ENCODE data around the gene TRIM44. TPM values are rescaled to one million over a fixed set of nuclear protein-coding genes. Genes with fewer than 3 reads are reported as not detected.

The TRIM44 gene
- total RNA-seq, 2 experiments from 2014 or later: 37.4 to 40.1 TPM

DNA sequence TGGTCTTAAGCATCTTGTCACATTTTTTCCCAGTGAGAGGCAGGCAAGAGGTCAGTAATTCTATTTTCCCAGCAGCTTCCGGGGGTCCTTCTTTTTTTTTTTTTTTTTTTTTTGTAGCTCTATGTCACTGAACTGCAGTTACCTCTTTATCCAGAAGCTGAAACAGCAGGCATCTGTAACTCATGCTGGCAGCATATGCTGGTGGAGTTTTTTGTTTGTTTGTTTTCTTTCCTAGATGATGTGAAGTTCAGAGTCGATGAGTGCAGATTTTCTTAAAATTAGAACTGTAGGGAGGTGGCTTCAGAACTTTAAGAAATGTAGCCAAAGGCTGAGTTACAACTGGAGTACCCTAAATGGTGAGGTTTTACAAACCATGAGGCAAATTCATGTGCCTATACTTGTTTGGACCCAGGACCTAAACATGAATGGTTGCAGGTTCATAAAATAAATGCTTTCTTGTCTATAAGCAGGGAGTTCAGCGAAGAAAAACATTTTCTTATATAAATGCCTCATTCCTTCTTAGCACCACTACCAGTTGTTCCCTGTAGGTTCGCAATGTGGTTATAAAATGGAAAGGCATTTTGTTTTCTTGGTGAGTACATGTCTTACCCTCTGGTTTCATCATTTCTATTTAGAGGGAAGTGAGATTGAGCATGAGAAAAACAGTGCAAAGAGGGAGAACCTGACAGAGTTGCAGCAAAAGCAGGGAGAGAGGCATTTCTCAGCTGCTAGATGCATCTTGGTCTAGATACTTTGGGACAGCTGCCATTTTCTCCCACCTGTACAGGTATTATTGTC lies 84.0 kb downstream of the TRIM44 start:
- intact Hi-C loops (cut with micrococcal nuclease): no loop called here
- no peaks in the 10 kb centered on the region for H3K4me1 Mint-ChIP-seq (ENCODE audit: low read depth)
- H3K9me3 Mint-ChIP-seq: no peaks in the 10 kb centered on the region
- ChIA-PET POLR2A (no interaction called here), CTCF (no interaction called here)
- DNase-seq (no peak), ATAC-seq (no peak)
- no peaks in the 10 kb centered on the region for H3K27me3 Mint-ChIP-seq
- no peak overlapping the region for H3K4me3 Mint-ChIP-seq
- H3K36me3 Mint-ChIP-seq (ENCODE audit: low read depth): peaks cover 37% of the 10 kb centered on the region
- TF ChIP-seq, protein P1, sequence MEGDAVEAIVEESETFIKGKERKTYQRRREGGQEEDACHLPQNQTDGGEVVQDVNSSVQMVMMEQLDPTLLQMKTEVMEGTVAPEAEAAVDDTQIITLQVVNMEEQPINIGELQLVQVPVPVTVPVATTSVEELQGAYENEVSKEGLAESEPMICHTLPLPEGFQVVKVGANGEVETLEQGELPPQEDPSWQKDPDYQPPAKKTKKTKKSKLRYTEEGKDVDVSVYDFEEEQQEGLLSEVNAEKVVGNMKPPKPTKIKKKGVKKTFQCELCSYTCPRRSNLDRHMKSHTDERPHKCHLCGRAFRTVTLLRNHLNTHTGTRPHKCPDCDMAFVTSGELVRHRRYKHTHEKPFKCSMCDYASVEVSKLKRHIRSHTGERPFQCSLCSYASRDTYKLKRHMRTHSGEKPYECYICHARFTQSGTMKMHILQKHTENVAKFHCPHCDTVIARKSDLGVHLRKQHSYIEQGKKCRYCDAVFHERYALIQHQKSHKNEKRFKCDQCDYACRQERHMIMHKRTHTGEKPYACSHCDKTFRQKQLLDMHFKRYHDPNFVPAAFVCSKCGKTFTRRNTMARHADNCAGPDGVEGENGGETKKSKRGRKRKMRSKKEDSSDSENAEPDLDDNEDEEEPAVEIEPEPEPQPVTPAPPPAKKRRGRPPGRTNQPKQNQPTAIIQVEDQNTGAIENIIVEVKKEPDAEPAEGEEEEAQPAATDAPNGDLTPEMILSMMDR (IDR thresholded peaks at IDR 0.05): no peak
- no peak overlapping the region for H3K27ac Mint-ChIP-seq

DNA sequence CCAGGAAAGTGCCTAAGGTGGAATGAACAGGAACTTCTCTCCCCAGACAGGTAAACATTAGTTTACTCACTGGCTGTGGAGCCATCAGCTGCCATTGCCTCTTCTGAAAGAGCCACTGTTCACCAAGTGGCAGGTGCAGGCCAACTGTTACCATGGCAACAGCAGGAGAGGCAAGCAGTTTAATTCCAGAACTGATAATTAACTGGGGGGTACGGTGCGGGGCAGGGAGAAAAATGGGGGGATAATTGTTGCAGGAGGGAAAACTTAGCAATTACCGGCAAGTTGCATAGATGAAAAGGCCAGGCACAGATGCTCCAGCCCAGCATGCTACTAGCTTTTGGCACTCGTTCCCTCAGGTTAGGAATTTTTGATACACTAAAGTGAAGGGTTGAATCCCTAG lies 85.1 kb downstream of the TRIM44 start:
- Mint-ChIP-seq H3K27ac (no peak overlapping the region), H3K4me1 (ENCODE audit: low read depth) (no peaks in the 10 kb centered on the region), H3K27me3 (no peaks in the 10 kb centered on the region), H3K9me3 (no peaks in the 10 kb centered on the region), H3K4me3 (no peak overlapping the region), H3K36me3 (ENCODE audit: low read depth) (peaks cover 37% of the 10 kb centered on the region)
- no peak for ATAC-seq
- CTCF ChIA-PET: no interaction called here
- POLR2A ChIA-PET: no interaction called here
- DNase-seq: no peak
- TF ChIP-seq, protein P1 (IDR thresholded peaks at IDR 0.05): no peak
- intact Hi-C loops (cut with micrococcal nuclease): no loop called here

DNA sequence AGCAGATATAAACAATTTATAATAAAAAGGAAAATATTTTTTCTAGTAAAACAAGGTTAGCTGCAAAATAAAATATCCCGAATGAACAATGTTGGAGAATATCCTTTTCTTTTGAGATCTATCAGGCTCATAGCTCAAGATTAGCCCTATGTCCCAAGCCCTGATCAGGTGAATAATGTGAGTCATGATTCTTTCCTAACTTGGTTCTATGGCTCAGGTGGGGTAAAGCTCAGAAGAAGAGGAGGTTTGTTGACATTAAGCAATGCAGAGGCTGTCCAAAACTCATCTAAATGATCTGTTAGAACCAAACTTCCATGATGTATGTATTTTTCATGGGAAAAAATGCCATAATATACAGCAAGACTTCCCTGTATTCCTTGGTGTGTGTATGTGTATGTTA lies 86.1 kb downstream of the TRIM44 start:
- intact Hi-C loops (cut with micrococcal nuclease): no loop called here
- no peaks in the 10 kb centered on the region for H3K9me3 Mint-ChIP-seq
- H3K27me3 Mint-ChIP-seq: no peaks in the 10 kb centered on the region
- TF ChIP-seq, protein P1 (IDR thresholded peaks at IDR 0.05): no peak
- H3K4me1 Mint-ChIP-seq (ENCODE audit: low read depth): no peaks in the 10 kb centered on the region
- CTCF ChIA-PET: no interaction called here
- POLR2A ChIA-PET: no interaction called here
- H3K4me3 Mint-ChIP-seq: no peak overlapping the region
- ATAC-seq (no peak), DNase-seq (no peak)
- H3K27ac Mint-ChIP-seq: no peak overlapping the region
- H3K36me3 Mint-ChIP-seq (ENCODE audit: low read depth): peaks cover 35% of the 10 kb centered on the region

DNA sequence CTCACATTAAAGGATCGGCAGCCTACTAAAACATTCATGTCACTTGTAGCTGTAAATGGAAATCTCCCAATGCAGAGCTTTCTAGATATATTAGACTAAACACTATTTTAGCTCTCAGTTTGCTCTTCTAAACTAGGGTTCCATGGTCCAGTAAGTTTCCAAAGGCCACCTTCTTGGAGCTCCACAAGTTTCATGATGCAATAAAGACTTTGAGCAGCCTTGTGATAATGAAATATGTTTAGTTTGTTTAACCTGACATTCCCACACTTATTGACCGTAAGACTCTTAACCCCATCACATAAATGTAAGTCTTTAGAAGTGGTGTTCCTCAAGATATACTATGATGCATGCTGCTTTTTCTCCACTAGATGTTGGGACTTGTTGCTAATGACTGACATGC lies 87.7 kb downstream of the TRIM44 start:
- ChIA-PET POLR2A (no interaction called here), CTCF (interaction anchor here (1.2 kb wide), 1 partner anchor 72 kb away, joined by 5 read pairs; no protein-coding TSS in a partner anchor)
- Mint-ChIP-seq H3K27ac (no peak overlapping the region), H3K27me3 (no peaks in the 10 kb centered on the region), H3K4me1 (ENCODE audit: low read depth) (peaks cover 2% of the 10 kb centered on the region), H3K9me3 (peaks cover 6% of the 10 kb centered on the region), H3K4me3 (no peak overlapping the region), H3K36me3 (ENCODE audit: low read depth) (peaks cover 36% of the 10 kb centered on the region)
- TF ChIP-seq, protein P1 (IDR thresholded peaks at IDR 0.05): no peak
- DNase-seq (no peak), ATAC-seq (no peak)
- intact Hi-C loops (cut with micrococcal nuclease): no loop called here

DNA sequence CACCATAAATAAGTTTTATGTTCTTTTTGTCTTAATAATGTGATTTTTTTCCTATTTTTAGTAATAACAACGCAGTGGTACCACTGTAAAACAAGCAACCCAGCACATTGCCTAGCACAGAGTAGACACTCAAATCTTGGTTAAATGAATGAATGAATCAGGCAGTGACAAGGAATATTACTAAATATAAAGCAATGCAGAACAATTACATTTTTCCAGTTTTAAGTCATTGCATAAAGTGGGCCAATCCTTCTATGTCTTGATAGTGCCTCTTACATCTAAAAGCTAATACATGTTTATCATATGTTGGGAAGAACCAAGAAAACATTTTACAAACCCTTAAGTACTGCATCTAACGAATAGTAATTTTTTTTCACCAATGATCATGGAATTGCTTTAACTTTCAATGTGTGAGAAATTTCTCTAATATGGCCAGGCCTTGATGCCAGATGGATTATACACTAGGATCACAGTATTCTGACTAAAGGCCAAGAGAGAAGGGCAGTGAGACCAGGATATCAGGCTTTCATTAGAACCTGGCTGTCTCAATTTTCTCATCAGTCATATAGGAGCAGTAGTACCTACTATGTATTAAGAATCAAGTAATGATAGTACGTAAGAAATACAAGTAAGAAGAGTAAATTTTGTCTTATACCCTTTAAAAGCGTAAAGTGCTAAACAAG lies 88.5 kb downstream of the TRIM44 start:
- TF ChIP-seq, protein P1 (IDR thresholded peaks at IDR 0.05): no peak
- DNase-seq (no peak), ATAC-seq (no peak)
- Mint-ChIP-seq H3K27me3 (no peaks in the 10 kb centered on the region), H3K36me3 (ENCODE audit: low read depth) (peaks cover 34% of the 10 kb centered on the region), H3K27ac (no peak overlapping the region), H3K9me3 (peaks cover 6% of the 10 kb centered on the region), H3K4me3 (no peak overlapping the region), H3K4me1 (ENCODE audit: low read depth) (peaks cover 2% of the 10 kb centered on the region)
- ChIA-PET CTCF (no interaction called here), POLR2A (no interaction called here)
- intact Hi-C loops (cut with micrococcal nuclease): no loop called here

Data from activated CD8-positive, alpha-beta T cell treated with anti-CD3 and anti-CD28 coated beads for 36 hours (primary cell).